GM19025 (cell line): ENCODE data around the gene ENDOD1.
"Not testable (repeated sequence)": the region's sequence is repeated elsewhere in the genome, so short reads cannot be mapped to it uniquely, and the experiment has no call there.

Experiments used
- ATAC-seq: cut with Tn5 transposase; IDR thresholded peaks from one replicate; pipeline ENCODE4 v1.9.1; 2021; ENCODE audit warnings: mild to moderate bottlenecking, low read depth, moderate library complexity; ENCODE audit not compliant: unreplicated experiment

Gene ENDOD1

GRCh38 chr11:95089620-95090542, at the start of gene ENDOD1:
Gene ENDOD1, plus strand, starts transcription at chr11:95089846. Its CDS starts 82 bp downstream, at chr11:95089928.
- peak; percentile 88 for ATAC-seq

- ATAC-seq, result no peak
Measured at GRCh38 chr11:95042239-95042638, 47.4 kb upstream of the ENDOD1 start.

- ATAC-seq, result no peak
Measured at GRCh38 chr11:95042906-95043305, 46.7 kb upstream of the ENDOD1 start.

GRCh38 chr11:95044010-95044409, 45.6 kb upstream of the ENDOD1 start:
- ATAC-seq, result no peak

- ATAC-seq, result no peak
Measured at GRCh38 chr11:95045812-95046211, 43.8 kb upstream of the ENDOD1 start.

GRCh38 chr11:95049122-95049521, 40.5 kb upstream of the ENDOD1 start, which contains the start of gene KDM4F:
Gene KDM4F, plus strand, starts transcription at chr11:95049422.
- ATAC-seq, result not testable (repeated sequence)

- ATAC-seq, result no peak
Measured at GRCh38 chr11:95050595-95051202, 38.9 kb upstream of the ENDOD1 start.

- no peak for ATAC-seq
Measured at GRCh38 chr11:95054356-95054755, 35.3 kb upstream of the ENDOD1 start.

- peak; percentile 91 for ATAC-seq
Measured at GRCh38 chr11:95055283-95055897, 34.3 kb upstream of the ENDOD1 start.

GRCh38 chr11:95057959-95058358, 31.7 kb upstream of the ENDOD1 start:
- no peak for ATAC-seq

- ATAC-seq, result no peak
Measured at GRCh38 chr11:95058621-95059020, 31.0 kb upstream of the ENDOD1 start.

GRCh38 chr11:95059046-95059445, 30.6 kb upstream of the ENDOD1 start:
- no peak for ATAC-seq

GRCh38 chr11:95065336-95065735, 24.3 kb upstream of the ENDOD1 start:
- ATAC-seq, result no peak

GRCh38 chr11:95066716-95067038, 23.0 kb upstream of the ENDOD1 start, which contains the start of gene SRSF8:
Gene SRSF8, plus strand, starts transcription at chr11:95066919. Its CDS starts 308 bp downstream, at chr11:95067227.
- ATAC-seq, result peak; percentile 36

- ATAC-seq, result peak; percentile 64
Measured at GRCh38 chr11:95067039-95067840, 22.4 kb upstream of the ENDOD1 start.

GRCh38 chr11:95067841-95068219, 21.8 kb upstream of the ENDOD1 start:
- no peak for ATAC-seq

GRCh38 chr11:95068549-95068948, 21.1 kb upstream of the ENDOD1 start:
- ATAC-seq, result peak; percentile 51

GRCh38 chr11:95070471-95070870, 19.2 kb upstream of the ENDOD1 start:
- no peak for ATAC-seq

GRCh38 chr11:95072948-95073347, 16.7 kb upstream of the ENDOD1 start:
- ATAC-seq, result no peak

- no peak for ATAC-seq
Measured at GRCh38 chr11:95074792-95075563, 14.7 kb upstream of the ENDOD1 start.
